SK-N-SH treated with all-trans-retinoic acid at 6 μM for 48 hours (cell line): ENCODE results near the gene CD38.

Source experiments
- GLIS3 ChIP-seq: fragments of 250-450 bp; sonication (Bioruptor Pico); IDR thresholded peaks from 2 replicates; pipeline ENCODE4 v1.5.0; 2020; ENCODE audit warnings: mild to moderate bottlenecking, moderate library complexity
- ISL1 ChIP-seq: fragments of 250-450 bp; sonication (Bioruptor Pico); IDR thresholded peaks from 2 replicates; pipeline ENCODE4 v2.1.2; 2022; ENCODE audit warnings: mild to moderate bottlenecking, moderate library complexity

- TF ChIP-seq GLIS3 (CRISPR knock-in tag), result no peak
- no peak for TF ChIP-seq ISL1
Observed at GRCh38 chr4:15742637-15743036, 35.5 kb upstream of the CD38 start.
